ENCODE results near the gene ST6GALNAC3.
"Not testable (repeated sequence)": the region's sequence is repeated elsewhere in the genome, so short reads cannot be mapped to it uniquely, and the experiment has no call there.

The ST6GALNAC3 gene

DNA sequence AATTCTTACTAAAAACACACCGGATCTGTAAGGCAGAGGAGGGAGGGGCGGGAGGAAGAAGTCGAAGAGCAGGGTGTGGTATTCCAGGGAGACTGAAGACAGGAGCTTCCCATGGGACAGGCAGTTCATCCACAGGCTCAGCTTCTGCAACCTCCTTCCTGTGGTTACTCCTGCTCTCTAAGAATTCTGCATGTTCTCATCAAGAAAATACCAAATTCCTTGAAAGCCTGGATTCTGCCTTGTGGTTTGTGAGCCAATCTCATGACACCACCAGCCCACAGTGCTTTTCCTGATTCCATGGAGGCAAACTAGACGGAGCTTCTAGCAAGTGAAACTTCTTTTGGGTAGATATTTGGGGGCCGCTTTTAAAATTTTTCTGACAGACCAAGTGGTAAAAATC, 1.1 kb upstream of the ST6GALNAC3 start:
- no peak for DNase-seq (ENCODE audit: low read depth)

DNA sequence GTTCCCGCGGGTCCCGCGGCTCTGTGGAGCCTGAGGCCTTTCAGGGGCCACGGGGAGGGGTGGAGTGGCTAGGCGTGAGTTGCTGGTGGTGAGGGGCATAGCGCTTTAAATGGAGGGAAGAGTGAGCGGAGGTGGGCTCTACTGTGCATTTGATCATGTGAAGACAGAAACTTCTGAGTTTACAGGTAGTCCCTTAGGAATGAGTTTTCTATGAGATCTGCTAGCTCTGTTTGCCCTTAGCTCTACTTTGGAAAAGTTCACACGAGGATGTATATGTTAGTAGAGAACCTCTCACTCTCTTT, 593 bp downstream of the ST6GALNAC3 start:
- DNase-seq (ENCODE audit: low read depth): no peak

GRCh38 chr1:76075877-76076276, 1.3 kb downstream of the ST6GALNAC3 start:
- DNase-seq (ENCODE audit: low read depth): no peak

GRCh38 chr1:76079475-76080227, 5.1 kb downstream of the ST6GALNAC3 start:
- no peak for DNase-seq (ENCODE audit: low read depth)

GRCh38 chr1:76080552-76081079, 6.1 kb downstream of the ST6GALNAC3 start:
- no peak for DNase-seq (ENCODE audit: low read depth)

- no peak for DNase-seq (ENCODE audit: low read depth)
Observed at GRCh38 chr1:76082062-76082461, 7.5 kb downstream of the ST6GALNAC3 start.

DNA sequence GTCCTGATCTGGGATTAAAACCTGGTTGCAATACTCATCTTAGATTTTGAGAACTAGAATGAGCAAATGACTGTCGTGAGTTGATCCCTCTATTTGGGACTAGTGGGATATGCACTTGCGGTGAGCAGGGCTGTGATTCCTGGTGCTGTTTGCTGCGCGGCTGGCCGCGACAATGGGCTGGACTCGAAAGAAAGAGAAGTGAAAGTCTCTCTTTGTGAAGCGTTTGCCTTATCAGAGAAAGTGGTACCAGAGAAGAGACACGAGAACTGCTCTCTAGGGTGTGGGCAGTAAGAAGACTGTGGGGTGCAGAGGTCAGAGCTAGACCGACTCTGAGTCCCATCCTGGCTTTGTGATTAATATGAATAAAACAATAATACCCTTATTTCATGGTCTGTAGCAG, 8.6 kb downstream of the ST6GALNAC3 start:
- DNase-seq (ENCODE audit: low read depth): no peak

- no peak for DNase-seq (ENCODE audit: low read depth)
Observed at GRCh38 chr1:76084029-76084627, 9.6 kb downstream of the ST6GALNAC3 start.

DNA sequence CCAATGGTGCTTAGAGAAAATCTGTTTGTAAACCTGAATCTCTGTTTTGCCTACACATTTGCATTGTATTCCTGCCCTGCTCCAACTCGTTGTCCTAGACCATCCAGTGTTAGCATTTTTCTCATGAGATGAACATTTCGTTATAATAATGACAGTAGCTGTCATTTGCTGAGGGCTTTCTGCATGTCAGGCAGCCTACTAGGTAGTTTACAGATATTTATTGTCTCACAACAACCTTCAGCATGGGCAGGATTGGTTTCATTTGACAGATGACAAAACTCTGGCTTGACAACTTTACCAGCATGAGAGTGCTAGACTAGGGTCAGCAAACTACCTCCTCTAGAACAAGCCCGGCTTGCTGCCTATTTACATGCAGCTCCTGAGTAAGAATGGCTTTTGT, 10.1 kb downstream of the ST6GALNAC3 start:
- DNase-seq (ENCODE audit: low read depth): no peak

GRCh38 chr1:76086109-76086508, 11.6 kb downstream of the ST6GALNAC3 start:
- DNase-seq (ENCODE audit: low read depth): no peak

DNA sequence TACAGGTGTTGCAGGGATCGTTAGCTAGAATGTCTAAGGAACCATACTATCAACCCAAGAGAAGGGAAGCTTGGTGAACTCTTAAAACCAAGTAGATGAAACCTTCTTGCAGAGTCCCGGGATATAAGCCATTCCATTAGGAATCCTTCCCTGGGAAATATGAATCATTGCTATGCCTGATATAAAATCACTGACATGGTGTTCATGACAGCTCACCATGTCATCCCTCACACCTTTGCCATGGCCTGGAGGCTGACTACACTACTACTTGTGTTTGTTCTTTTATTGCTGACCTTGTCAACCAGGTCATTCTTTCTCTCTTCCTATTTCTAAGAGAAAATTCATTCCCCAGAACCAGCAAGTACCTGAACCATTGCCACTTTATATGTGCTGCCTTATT, 12.1 kb downstream of the ST6GALNAC3 start:
- DNase-seq (ENCODE audit: low read depth): no peak

DNA sequence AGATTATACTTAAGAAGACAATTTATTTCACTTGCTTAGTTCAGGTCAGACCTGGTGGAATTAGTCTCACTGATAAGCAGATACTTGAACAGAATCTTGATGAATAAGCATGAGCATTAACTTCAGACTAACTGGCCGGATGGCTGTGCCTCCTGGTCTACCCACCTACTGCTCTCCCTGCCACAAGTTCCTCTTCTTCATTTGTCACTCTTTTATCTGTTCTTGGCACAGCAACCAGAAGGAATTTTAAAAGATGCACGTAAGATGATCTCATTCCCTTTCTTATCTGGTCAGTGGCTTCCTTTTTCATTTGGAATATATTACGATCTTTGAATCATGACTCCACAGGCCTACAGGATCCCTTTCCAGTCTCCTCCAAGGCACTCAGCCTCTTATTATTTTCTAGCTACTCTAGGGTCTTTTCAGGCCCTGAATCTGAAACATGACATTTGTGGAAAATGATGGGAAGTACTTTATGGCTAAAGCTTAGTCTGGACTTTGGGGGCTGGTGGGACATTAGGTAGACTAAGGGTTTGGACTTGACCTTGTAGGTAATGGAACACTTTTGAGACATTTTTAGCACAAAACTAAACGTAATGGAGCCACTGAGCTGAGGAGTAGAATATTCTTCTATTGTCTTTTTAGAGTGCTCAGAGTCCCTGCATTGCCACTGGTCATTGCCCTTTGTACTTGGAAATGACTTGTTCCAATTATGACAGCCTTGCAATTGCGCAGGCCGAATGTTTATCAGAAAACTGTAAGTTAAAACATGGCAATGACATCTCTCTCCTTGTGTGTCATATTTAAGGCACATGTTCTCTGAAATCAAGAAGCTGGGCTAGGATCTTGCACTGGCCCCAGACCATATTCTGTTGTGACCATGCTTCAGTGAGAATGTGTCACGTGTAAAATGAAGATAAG, 16.0 kb downstream of the ST6GALNAC3 start:
- DNase-seq (ENCODE audit: low read depth): no peak

DNA sequence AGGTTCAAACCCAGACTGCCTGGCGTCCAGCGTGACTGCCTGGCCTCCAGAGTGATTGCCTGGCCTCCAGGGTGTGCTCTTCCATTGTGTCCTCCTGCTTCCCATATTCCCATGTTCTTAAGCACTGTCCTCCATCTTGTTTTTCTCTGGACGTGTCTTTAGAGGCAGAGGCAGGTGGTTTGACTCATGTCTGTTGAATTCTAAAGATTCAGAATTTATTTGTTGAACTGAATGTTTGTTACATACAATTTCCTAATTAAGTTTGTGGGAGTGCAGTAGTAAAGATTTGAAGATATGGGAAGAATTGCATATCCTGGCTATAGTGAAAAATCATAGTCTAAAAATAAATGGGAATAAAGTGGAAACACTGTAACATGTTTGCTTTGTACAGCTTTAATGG, 18.3 kb downstream of the ST6GALNAC3 start:
- DNase-seq (ENCODE audit: low read depth): no peak

DNA sequence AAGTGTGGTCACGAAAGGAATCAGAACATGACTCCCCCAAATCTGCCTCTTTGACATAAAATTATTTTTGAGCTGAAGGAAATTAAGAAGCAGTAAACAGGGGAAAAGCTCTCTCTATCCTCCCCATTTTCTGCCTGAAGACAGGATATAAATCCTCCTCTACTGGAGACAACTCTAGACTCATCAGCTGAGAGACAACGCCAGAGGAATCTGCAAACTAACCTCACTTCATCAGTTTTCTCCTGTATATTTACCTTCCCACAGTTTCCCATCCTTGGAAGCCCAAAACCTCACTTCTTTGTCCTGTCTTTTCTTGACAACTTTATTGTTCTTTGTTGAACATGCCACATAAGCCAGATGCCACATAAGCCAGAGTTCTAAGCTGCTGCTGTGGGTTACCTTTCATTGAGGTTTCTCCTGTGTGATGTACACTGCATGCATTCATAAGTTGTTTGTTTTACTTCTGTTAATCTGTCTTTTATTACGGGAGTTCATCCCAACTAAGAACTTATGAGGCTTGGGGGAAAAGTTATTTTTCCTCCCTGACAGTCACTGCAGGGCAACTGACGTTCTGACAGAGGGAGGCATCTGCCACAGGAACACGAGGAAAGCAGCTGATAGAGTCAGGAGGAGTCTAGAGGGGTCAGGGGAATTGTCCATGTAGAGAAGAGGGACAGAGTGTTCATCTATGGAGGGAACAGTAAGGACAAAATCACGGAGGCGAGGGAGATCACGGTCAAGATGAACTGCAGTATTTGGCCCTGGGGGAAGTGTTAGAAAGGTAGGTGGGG, 19.2 kb downstream of the ST6GALNAC3 start:
- DNase-seq (ENCODE audit: low read depth): no peak

DNA sequence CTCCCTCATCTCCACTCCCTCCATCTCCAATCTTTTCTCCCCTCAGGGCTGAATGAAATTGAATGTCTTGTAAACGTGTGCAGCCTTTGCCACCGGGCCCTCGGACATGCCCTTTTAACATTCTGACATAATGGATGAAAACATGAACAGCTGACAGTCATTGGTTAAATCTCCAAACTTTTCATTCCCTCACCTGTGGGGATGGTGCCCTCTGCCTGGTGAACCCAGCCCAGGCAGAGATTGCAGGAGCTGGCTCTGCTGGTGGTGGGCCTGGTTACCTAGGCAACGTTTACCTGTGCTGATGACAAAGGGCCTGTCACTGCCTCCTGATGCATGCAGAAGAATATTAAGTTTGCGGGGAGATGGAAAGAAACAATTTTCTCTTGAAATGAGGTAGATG, 21.3 kb downstream of the ST6GALNAC3 start:
- DNase-seq (ENCODE audit: low read depth): no peak

DNA sequence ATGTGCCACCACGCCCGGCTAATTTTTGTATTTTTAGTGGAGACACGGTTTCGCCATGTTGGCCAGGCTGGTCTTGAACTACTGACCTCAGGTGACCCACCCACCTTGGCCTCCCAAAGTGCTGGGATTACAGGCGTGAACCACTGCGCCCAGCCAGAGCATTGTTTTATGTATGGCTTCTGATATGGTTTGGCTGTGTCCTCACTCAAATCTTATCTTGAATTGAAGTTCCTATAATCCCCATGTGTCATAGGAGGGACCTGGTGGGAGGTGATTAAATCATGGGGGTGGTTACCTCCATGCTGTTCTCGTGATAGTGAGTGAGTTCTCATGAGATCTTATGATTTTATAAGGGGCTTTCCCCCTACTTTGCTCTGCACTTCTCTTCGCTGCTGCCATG, 22.5 kb downstream of the ST6GALNAC3 start:
- DNase-seq (ENCODE audit: low read depth): not testable (repeated sequence)

DNA sequence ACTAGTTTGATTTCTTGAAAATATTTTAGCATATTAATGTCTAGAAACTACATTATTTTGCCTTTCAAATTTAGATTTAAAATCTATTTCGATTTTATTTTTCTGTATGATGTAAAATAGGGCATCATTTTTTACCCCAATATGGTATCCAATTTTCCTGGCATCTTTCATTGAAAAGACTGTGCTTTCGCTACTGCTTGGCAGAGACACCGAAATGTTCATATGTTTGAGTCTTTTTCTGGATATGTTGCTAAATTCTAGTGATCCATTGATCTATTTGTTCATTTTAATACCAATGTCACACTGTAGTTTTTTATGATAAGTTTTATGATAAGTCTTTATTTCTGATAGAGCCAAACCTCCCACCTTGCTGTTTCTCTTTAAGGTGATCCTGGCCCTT, 24.3 kb downstream of the ST6GALNAC3 start:
- DNase-seq (ENCODE audit: low read depth): no peak

- no peak for DNase-seq (ENCODE audit: low read depth)
Observed at GRCh38 chr1:76101548-76101947, 27.0 kb downstream of the ST6GALNAC3 start.

- no peak for DNase-seq (ENCODE audit: low read depth)
Observed at GRCh38 chr1:76102046-76102445, 27.5 kb downstream of the ST6GALNAC3 start.

DNA sequence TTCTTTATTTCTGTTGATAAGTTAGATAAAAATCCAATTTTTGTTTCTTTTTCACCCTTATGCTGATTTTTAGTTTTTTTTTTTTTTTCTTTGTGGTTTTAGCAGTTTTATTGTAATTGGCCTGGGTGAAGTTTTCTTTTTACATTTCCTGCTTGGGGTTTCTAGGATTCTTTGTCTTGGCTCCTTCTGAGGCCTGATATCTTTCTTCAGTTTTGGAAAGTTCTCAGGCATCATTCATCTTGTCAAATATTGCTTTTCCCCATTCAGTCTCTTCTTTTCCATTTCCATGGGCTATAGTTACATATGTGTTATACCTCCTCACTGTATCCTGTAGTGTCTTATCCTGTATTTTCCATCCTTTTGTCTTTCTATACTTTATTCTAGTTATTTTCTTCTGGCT, 28.5 kb downstream of the ST6GALNAC3 start:
- DNase-seq (ENCODE audit: low read depth): no peak

- no peak for DNase-seq (ENCODE audit: low read depth)
Observed at GRCh38 chr1:76105372-76105771, 30.8 kb downstream of the ST6GALNAC3 start.

DNA sequence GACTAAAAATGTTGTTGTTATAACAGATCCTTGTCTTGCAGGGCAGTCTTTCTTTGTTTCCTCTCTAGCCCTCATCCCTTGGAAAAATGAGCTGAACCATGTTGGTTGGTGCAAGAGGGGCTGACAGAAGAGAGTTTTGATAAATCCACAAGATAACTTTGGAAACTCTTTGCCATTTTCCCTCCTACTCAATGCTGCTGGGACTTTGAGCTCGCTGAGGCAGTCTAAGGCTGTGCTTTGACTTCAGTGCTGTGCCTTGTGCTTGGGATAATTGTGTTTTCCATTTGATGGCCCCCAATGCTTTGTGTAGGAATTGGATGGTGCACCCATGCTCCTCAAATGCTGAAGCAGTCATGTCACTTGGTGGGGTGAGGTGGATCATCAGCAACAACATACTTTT, 31.7 kb downstream of the ST6GALNAC3 start:
- DNase-seq (ENCODE audit: low read depth): no peak
